Measurements from ENCODE around the gene GALP.

GALP gene

GRCh38 chr19:56158170-56158757 lies 17.5 kb upstream of the GALP start:
- no peaks in the 10 kb centered on the region for H3K27me3 ChIP-seq (ENCODE audit: low read depth, low read length)
- peaks cover 5% of the 10 kb centered on the region; the same call in 1 of the 2 replicates for H3K4me1 ChIP-seq (ENCODE audit: low read length)
- no peak overlapping the region for H3K27ac ChIP-seq (ENCODE audit: low read length)
- H3K79me2 ChIP-seq (ENCODE audit: low read length) = peaks cover 2% of the 10 kb centered on the region; the same call in 1 of the 2 replicates
- no peak overlapping the region for H3K4me2 ChIP-seq (ENCODE audit: low read length)
- no peaks in the 10 kb centered on the region for H3K9me3 ChIP-seq (ENCODE audit: insufficient read depth, low read length)
- no peak overlapping the region for H3K4me3 ChIP-seq (ENCODE audit: low read length)
- no peak overlapping the region for H2AFZ ChIP-seq (ENCODE audit: low read depth, low read length)
- 0 out of 2 replicates have a peak, but pooled peaks cover under 1% of the 10 kb centered on the region for H4K20me1 ChIP-seq (ENCODE audit: insufficient read depth, low read length)
- TF ChIP-seq EZH2phosphoT487 (IDR thresholded peaks at IDR 0.05; ENCODE audit: low read depth) (no peak), CTCF (IDR thresholded peaks at IDR 0.05; ENCODE audit: low read depth, low read length) (no peak)
- H3K9ac ChIP-seq (ENCODE audit: low read length) = no peak overlapping the region
- peaks cover 66% of the 10 kb centered on the region for H3K36me3 ChIP-seq (replicated peaks; ENCODE audit: low read depth, low read length)

GRCh38 chr19:56159009-56159559 lies 16.7 kb upstream of the GALP start:
- no peaks in the 10 kb centered on the region for H3K9me3 ChIP-seq (ENCODE audit: insufficient read depth, low read length)
- no peak overlapping the region for H2AFZ ChIP-seq (ENCODE audit: low read depth, low read length)
- no peak overlapping the region for H3K4me2 ChIP-seq (ENCODE audit: low read length)
- H3K79me2 ChIP-seq (ENCODE audit: low read length) = no peaks in the 10 kb centered on the region
- H3K4me3 ChIP-seq (ENCODE audit: low read length) = no peak overlapping the region
- H3K27ac ChIP-seq (ENCODE audit: low read length) = no peak overlapping the region
- H3K36me3 ChIP-seq (replicated peaks; ENCODE audit: low read depth, low read length) = peaks cover 66% of the 10 kb centered on the region
- no peaks in the 10 kb centered on the region for H4K20me1 ChIP-seq (ENCODE audit: insufficient read depth, low read length)
- no peak overlapping the region for H3K9ac ChIP-seq (ENCODE audit: low read length)
- TF ChIP-seq EZH2phosphoT487 (IDR thresholded peaks at IDR 0.05; ENCODE audit: low read depth) (no peak), CTCF (IDR thresholded peaks at IDR 0.05; ENCODE audit: low read depth, low read length) (no peak)
- H3K27me3 ChIP-seq (ENCODE audit: low read depth, low read length) = no peaks in the 10 kb centered on the region
- H3K4me1 ChIP-seq (ENCODE audit: low read length) = peaks cover 5% of the 10 kb centered on the region; the same call in 1 of the 2 replicates

- H4K20me1 ChIP-seq (ENCODE audit: insufficient read depth, low read length) = no peaks in the 10 kb centered on the region
- H3K79me2 ChIP-seq (ENCODE audit: low read length) = no peaks in the 10 kb centered on the region
- H3K4me1 ChIP-seq (ENCODE audit: low read length) = peaks cover 5% of the 10 kb centered on the region; the same call in 1 of the 2 replicates
- H2AFZ ChIP-seq (ENCODE audit: low read depth, low read length) = no peak overlapping the region
- no peak for TF ChIP-seq EZH2phosphoT487 (IDR thresholded peaks at IDR 0.05; ENCODE audit: low read depth)
- TF ChIP-seq CTCF (IDR thresholded peaks at IDR 0.05; ENCODE audit: low read depth, low read length) = no peak
- no peak overlapping the region for H3K4me2 ChIP-seq (ENCODE audit: low read length)
- peaks cover 65% of the 10 kb centered on the region for H3K36me3 ChIP-seq (replicated peaks; ENCODE audit: low read depth, low read length)
- no peaks in the 10 kb centered on the region for H3K27me3 ChIP-seq (ENCODE audit: low read depth, low read length)
- H3K27ac ChIP-seq (ENCODE audit: low read length) = no peak overlapping the region
- H3K9ac ChIP-seq (ENCODE audit: low read length) = no peak overlapping the region
- no peak overlapping the region for H3K4me3 ChIP-seq (ENCODE audit: low read length)
- no peaks in the 10 kb centered on the region for H3K9me3 ChIP-seq (ENCODE audit: insufficient read depth, low read length)
These were observed 16.1 kb upstream of the GALP start for GRCh38 chr19:56159622-56160271.

GRCh38 chr19:56161534-56161933 lies 14.3 kb upstream of the GALP start:
- no peak overlapping the region for H3K4me2 ChIP-seq (ENCODE audit: low read length)
- H3K27ac ChIP-seq (ENCODE audit: low read length) = no peak overlapping the region
- H3K79me2 ChIP-seq (ENCODE audit: low read length) = no peaks in the 10 kb centered on the region
- no peaks in the 10 kb centered on the region for H4K20me1 ChIP-seq (ENCODE audit: insufficient read depth, low read length)
- H3K27me3 ChIP-seq (ENCODE audit: low read depth, low read length) = no peaks in the 10 kb centered on the region
- TF ChIP-seq CTCF (IDR thresholded peaks at IDR 0.05; ENCODE audit: low read depth, low read length) (no peak), EZH2phosphoT487 (IDR thresholded peaks at IDR 0.05; ENCODE audit: low read depth) (no peak)
- no peak overlapping the region for H3K9ac ChIP-seq (ENCODE audit: low read length)
- H3K4me1 ChIP-seq (ENCODE audit: low read length) = peaks cover 5% of the 10 kb centered on the region; the same call in 1 of the 2 replicates
- H3K36me3 ChIP-seq (replicated peaks; ENCODE audit: low read depth, low read length) = peaks cover 49% of the 10 kb centered on the region
- no peak overlapping the region for H2AFZ ChIP-seq (ENCODE audit: low read depth, low read length)
- H3K4me3 ChIP-seq (ENCODE audit: low read length) = no peak overlapping the region
- H3K9me3 ChIP-seq (ENCODE audit: insufficient read depth, low read length) = no peaks in the 10 kb centered on the region
